HEK293T (cell line): ENCODE results near the gene TSPAN10.
A peak's percentile ranks its signal among the peaks of the same experiment; 100 is the strongest.

ENCODE experiments used
- CTCF ChIA-PET: fragments of 350-600 bp; formaldehyde crosslinking; extraction: SDS; loops from one replicate; lab custom pipeline; 2021; ENCODE audit warnings: antibody characterized with exemption, inconsistent platforms; lab: Yijun Ruan, JAX
- POLR2A ChIA-PET: fragments of 350-600 bp; formaldehyde crosslinking; extraction: SDS; loops from one replicate; lab custom pipeline; 2020; ENCODE audit warnings: antibody characterized with exemption, inconsistent platforms; lab: Yijun Ruan, JAX
- DNase-seq: peaks from one replicate; pipeline ENCODE4 v3.0.0; 2012; ENCODE audit warnings: mixed read lengths; ENCODE audit errors: extremely low spot score
- ARNT ChIP-seq: fragments of 450-650 bp; IDR thresholded peaks from 2 replicates; pipeline ENCODE4 v1.6.1; 2017; ENCODE audit warnings: mild to moderate bottlenecking
- BHLHE40 ChIP-seq: fragments of 450-650 bp; IDR thresholded peaks from 2 replicates; pipeline ENCODE4 v1.6.1; 2016; ENCODE audit warnings: mild to moderate bottlenecking, moderate library complexity, borderline replicate concordance
- CTBP1 ChIP-seq: fragments of 450-650 bp; IDR thresholded peaks from 2 replicates; pipeline ENCODE4 v1.6.1; 2016; ENCODE audit warnings: borderline replicate concordance
- ELF4 ChIP-seq: fragments of 450-650 bp; IDR thresholded peaks from 2 replicates; pipeline ENCODE4 v1.6.1; 2017; ENCODE audit warnings: antibody characterized with exemption
- FOXA1 ChIP-seq: fragments of 450-650 bp; IDR thresholded peaks from 2 replicates; pipeline ENCODE4 v1.6.1; 2016; ENCODE audit warnings: mild to moderate bottlenecking
- FOXK2 ChIP-seq: fragments of 450-650 bp; IDR thresholded peaks from 2 replicates; pipeline ENCODE4 v1.6.1; 2016; ENCODE audit warnings: mild to moderate bottlenecking
- FOXM1 ChIP-seq: fragments of 450-650 bp; IDR thresholded peaks from 2 replicates; pipeline ENCODE4 v1.6.1; 2017; ENCODE audit warnings: mild to moderate bottlenecking, borderline replicate concordance
- HDGF ChIP-seq: fragments of 450-650 bp; IDR thresholded peaks from 2 replicates; pipeline ENCODE4 v1.6.1; 2017; ENCODE audit warnings: antibody characterized with exemption, borderline replicate concordance
- L3MBTL2 ChIP-seq: fragments of 450-650 bp; conservative IDR thresholded peaks from 2 replicates; pipeline ENCODE4 v1.6.1; 2016; ENCODE audit warnings: mild to moderate bottlenecking
- LEF1 ChIP-seq: fragments of 450-650 bp; IDR thresholded peaks from 2 replicates; pipeline ENCODE4 v1.6.1; 2017; ENCODE audit warnings: mild to moderate bottlenecking, borderline replicate concordance
- NFRKB ChIP-seq: fragments of 450-650 bp; IDR thresholded peaks from 2 replicates; pipeline ENCODE4 v1.6.1; 2016; ENCODE audit warnings: mild to moderate bottlenecking, moderate library complexity
- PKNOX1 ChIP-seq: fragments of 450-650 bp; IDR thresholded peaks from 2 replicates; pipeline ENCODE4 v1.6.1; 2016
- SP1 ChIP-seq: fragments of 450-650 bp; IDR thresholded peaks from 2 replicates; pipeline ENCODE4 v1.6.1; 2017
- SUZ12 ChIP-seq: fragments of 450-650 bp; IDR thresholded peaks from 2 replicates; pipeline ENCODE4 v1.6.1; 2016; ENCODE audit warnings: mild to moderate bottlenecking
- TARDBP ChIP-seq: fragments of 450-650 bp; IDR thresholded peaks from 2 replicates; pipeline ENCODE4 v1.6.1; 2016
- ZNF384 ChIP-seq: fragments of 450-650 bp; IDR thresholded peaks from 2 replicates; pipeline ENCODE4 v1.6.1; 2016

Gene TSPAN10

GRCh38 chr17:81636505-81637288, at the start of gene TSPAN10, which contains the start of gene NPLOC4:
TSS of gene TSPAN10 (plus strand) at chr17:81637196. CDS start at chr17:81642413, 5,217 bp downstream.
TSS of gene NPLOC4 (minus strand) at chr17:81637112. CDS start at chr17:81636930, 182 bp downstream.
- ChIA-PET POLR2A (interaction anchor here (0.6 to 1.6 kb wide), 6 partner anchors 12 to 242 kb away, joined by 3 to 7 read pairs (median 4); partner anchors contain the start of genes ARL16, BAHCC1, CCDC137 and HGS), CTCF (no interaction called here)
- DNase-seq: peak; percentile 98
- no peak for TF ChIP-seq FOXK2
- peak; percentile 84 for TF ChIP-seq ARNT
- TF ChIP-seq FOXM1: peak; percentile 85; the same call in 1 of the 2 replicates
- TF ChIP-seq ELF4: no peak
- no peak for TF ChIP-seq SP1
- TF ChIP-seq CTBP1: peak; percentile 52; the same call in 1 of the 2 replicates
- no peak for TF ChIP-seq BHLHE40
- no peak for TF ChIP-seq PKNOX1
- TF ChIP-seq LEF1: peak; percentile 44; the same call in 1 of the 2 replicates

GRCh38 chr17:81589612-81590011, 47.4 kb upstream of the TSPAN10 start:
- ChIA-PET CTCF (no interaction called here), POLR2A (no interaction called here)
- peak; percentile 56; the same call in 1 of the 2 replicates for TF ChIP-seq PKNOX1
- TF ChIP-seq CTBP1: no peak
- no peak for DNase-seq

GRCh38 chr17:81590121-81590520, 46.9 kb upstream of the TSPAN10 start:
- ChIA-PET CTCF (interaction anchor here (1.2 kb wide), 1 partner anchor 11 kb away, joined by 3 read pairs; no protein-coding TSS in a partner anchor), POLR2A (no interaction called here)
- TF ChIP-seq BHLHE40: no peak
- TF ChIP-seq TARDBP: no peak
- no peak for TF ChIP-seq ELF4
- no peak for TF ChIP-seq FOXK2
- no peak for TF ChIP-seq SP1
- no peak for TF ChIP-seq FOXM1
- TF ChIP-seq ZNF384: no peak
- TF ChIP-seq NFRKB: no peak
- no peak for TF ChIP-seq SUZ12
- no peak for TF ChIP-seq LEF1
- TF ChIP-seq L3MBTL2: no peak
- TF ChIP-seq FOXA1: no peak
- no peak for TF ChIP-seq ARNT
- TF ChIP-seq PKNOX1: no peak
- no peak for TF ChIP-seq HDGF
- no peak for DNase-seq

GRCh38 chr17:81591971-81592370, 45.0 kb upstream of the TSPAN10 start:
- DNase-seq: no peak
- ChIA-PET CTCF (no interaction called here), POLR2A (no interaction called here)
- TF ChIP-seq FOXA1: no peak
- TF ChIP-seq ZNF384: no peak
- no peak for TF ChIP-seq ARNT
- TF ChIP-seq L3MBTL2: no peak
- no peak for TF ChIP-seq NFRKB
- no peak for TF ChIP-seq SP1
- TF ChIP-seq BHLHE40: no peak

GRCh38 chr17:81593105-81593871, 43.7 kb upstream of the TSPAN10 start:
- no peak for DNase-seq
- TF ChIP-seq TARDBP: no peak
- no peak for TF ChIP-seq NFRKB
- TF ChIP-seq PKNOX1: no peak
- TF ChIP-seq SUZ12: no peak
- no peak for TF ChIP-seq FOXM1
- TF ChIP-seq ARNT: no peak
- no peak for TF ChIP-seq CTBP1
- no peak for TF ChIP-seq HDGF
- CTCF ChIA-PET: no interaction called here
- POLR2A ChIA-PET: no interaction called here
